Left lung (tissue), 10 donors: Measurements from ENCODE around the gene ZNF487. TPM values are rescaled to one million over a fixed set of nuclear protein-coding genes. Genes with fewer than 3 reads are reported as not detected.

Experiments used
- ATAC-seq: fragments of 200-7000 bp; cut with Tn5 transposase; one replicate; pipeline ENCODE4 v1.9.1; 2020; ENCODE audit warnings: moderate library complexity
- DNase-seq, 4 donors: peaks; one replicate each; pipeline ENCODE4 v3.0.0-alpha.2; 2013 to 2020
- H3K27ac ChIP-seq, 2 donors: fragments of 200-600 bp; sonication (generic) in 1 of 2; one replicate each; pipeline versions ENCODE4 v1.5.0 to v1.8.0; 2020 to 2021
- H3K27me3 ChIP-seq, 2 donors: fragments of 200-600 bp; sonication (generic) in 1 of 2; one replicate each; pipeline versions ENCODE4 v1.5.0 to v1.8.0; 2020 to 2021
- H3K36me3 ChIP-seq, 2 donors: fragments of 200-600 bp; sonication (generic) in 1 of 2; one replicate each; pipeline versions ENCODE4 v1.5.0 to v1.8.0; 2020 to 2021
- H3K4me1 ChIP-seq, 2 donors: fragments of 200-600 bp; one replicate each; pipeline ENCODE4 v1.8.0; 2021
- H3K4me3 ChIP-seq, 2 donors: fragments of 200-600 bp; sonication (generic) in 1 of 2; one replicate each; pipeline versions ENCODE4 v1.5.0 to v1.8.0; 2020 to 2021; ENCODE audit warnings: mild to moderate bottlenecking in 1 of 2
- H3K9me3 ChIP-seq, 2 donors: fragments of 200-600 bp; sonication (generic) in 1 of 2; one replicate each; pipeline versions ENCODE4 v1.5.0 to v1.8.0; 2020 to 2021
- intact Hi-C, 2 donors: fragments of 100-400 bp; cut with DNase I; formaldehyde crosslinking; loops; one replicate each; pipeline versions ENCODE4 v1.11.2 to v1.14.2; 2022
- polyA plus RNA-seq, 6 donors: library from polyadenylated mRNA; unstranded; fragments of 120-200 nt; gene quantifications; one replicate each; pipeline ENCODE4 v1.2.1, GENCODE V29; 2013; ENCODE audit not compliant: insufficient read length in 6 of 6
- total RNA-seq, 2 donors: library from RNA; stranded (reverse); fragmentation: NEBNext Ultra II Directional; extraction: Animal tissue kit (Norgen Biotek cat#: 25700); gene quantifications; one replicate each; pipeline ENCODE4 v1.2.1, GENCODE V29; 2021
- TF ChIP-seq, protein P1 (sequence below), 2 donors: fragments of 200-600 bp; sonication (generic) in 1 of 2; IDR thresholded peaks; one replicate each; pipeline versions ENCODE4 v1.5.0 to v1.8.0; 2021; ENCODE audit warnings: antibody characterized with exemption in 2 of 2
- donor health status: DM: no; HTN: yes; CAD: no.
- donor health status: DM: no; HTN: no; CAD: no.

The ZNF487 gene
- total and polyA plus RNA-seq, 8 donors = 4.4 to 11.3 (median 9.4) TPM

GRCh38 chr10:43403911-43404703 is 32.8 kb upstream of the ZNF487 start:
- Histone ChIP-seq H3K36me3 (peaks cover 0 to 17% of the 10 kb centered on the region in 2 donors), H3K9me3 (no peaks in the 10 kb centered on the region), H3K27ac (peak overlapping the region in 1 of 2 donors; percentile 97), H3K27me3 (no peaks in the 10 kb centered on the region), H3K4me3 (peak overlapping the region in 1 of 2 donors; percentile 75), H3K4me1 (peaks cover 31 to 75% of the 10 kb centered on the region in 2 donors)
- TF ChIP-seq, protein P1, sequence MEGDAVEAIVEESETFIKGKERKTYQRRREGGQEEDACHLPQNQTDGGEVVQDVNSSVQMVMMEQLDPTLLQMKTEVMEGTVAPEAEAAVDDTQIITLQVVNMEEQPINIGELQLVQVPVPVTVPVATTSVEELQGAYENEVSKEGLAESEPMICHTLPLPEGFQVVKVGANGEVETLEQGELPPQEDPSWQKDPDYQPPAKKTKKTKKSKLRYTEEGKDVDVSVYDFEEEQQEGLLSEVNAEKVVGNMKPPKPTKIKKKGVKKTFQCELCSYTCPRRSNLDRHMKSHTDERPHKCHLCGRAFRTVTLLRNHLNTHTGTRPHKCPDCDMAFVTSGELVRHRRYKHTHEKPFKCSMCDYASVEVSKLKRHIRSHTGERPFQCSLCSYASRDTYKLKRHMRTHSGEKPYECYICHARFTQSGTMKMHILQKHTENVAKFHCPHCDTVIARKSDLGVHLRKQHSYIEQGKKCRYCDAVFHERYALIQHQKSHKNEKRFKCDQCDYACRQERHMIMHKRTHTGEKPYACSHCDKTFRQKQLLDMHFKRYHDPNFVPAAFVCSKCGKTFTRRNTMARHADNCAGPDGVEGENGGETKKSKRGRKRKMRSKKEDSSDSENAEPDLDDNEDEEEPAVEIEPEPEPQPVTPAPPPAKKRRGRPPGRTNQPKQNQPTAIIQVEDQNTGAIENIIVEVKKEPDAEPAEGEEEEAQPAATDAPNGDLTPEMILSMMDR (IDR thresholded peaks at IDR 0.05) = no peak
- ATAC-seq = peak; percentile 1
- intact Hi-C loops = no loop called here
- no peak for DNase-seq

DNA sequence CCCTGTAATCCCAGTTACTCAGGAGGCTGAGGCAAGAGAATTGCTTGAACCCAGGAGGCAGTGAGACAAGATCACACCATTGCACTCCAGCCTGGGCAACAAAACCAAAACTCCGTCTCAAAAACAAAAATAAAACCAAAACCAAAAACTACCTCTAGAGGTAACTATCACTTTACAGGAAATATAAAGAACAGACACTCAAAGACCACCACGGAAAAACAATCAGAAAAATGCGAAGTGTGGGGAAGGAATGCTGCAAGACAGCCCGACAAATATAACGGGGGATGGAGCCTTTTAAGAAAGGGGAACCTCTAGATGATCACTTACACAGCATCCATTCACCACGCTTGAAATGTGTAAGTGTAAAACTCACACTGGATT is 32.2 kb upstream of the ZNF487 start:
- Histone ChIP-seq H3K36me3 (peaks cover 0 to 11% of the 10 kb centered on the region in 2 donors), H3K9me3 (no peaks in the 10 kb centered on the region), H3K27ac (peak overlapping the region in 1 of 2 donors; percentile 97), H3K27me3 (no peaks in the 10 kb centered on the region), H3K4me1 (peaks cover 31 to 69% of the 10 kb centered on the region in 2 donors), H3K4me3 (peak overlapping the region in 1 of 2 donors; percentile 75)
- no peak for DNase-seq
- ATAC-seq = no peak
- TF ChIP-seq, protein P1 (IDR thresholded peaks at IDR 0.05) = no peak
- intact Hi-C loops = no loop called here

DNA sequence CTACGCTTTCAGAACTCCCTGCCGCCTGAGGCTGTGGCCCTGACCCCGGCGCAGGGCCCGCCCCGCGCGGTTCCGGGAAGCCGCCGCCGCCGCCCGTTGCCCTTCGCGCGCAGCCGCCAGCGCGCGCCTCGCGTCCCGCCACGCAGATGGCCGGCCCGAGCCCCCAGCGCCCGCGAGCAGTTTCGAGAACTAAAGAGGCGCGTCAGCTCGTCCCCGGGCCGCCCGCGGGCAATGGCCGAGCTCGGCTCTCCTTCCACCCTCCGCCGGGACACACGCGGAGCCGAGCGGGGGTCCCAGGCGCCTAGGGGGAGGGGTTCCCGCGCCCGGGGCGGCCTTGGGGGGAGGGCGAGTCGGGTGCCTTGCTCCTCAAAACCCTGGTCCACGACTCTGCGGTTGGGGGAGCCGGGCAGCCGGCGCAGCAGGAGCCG is 29.7 kb upstream of the ZNF487 start:
- intact Hi-C loops = no loop called here
- no peaks in the 10 kb centered on the region for H3K27me3 ChIP-seq
- ATAC-seq = peak; percentile 20
- DNase-seq = peak; percentile 48 to 93 (median 55)
- H3K4me1 ChIP-seq = peaks cover 20 to 52% of the 10 kb centered on the region in 2 donors
- H3K27ac ChIP-seq = peak overlapping the region; percentile 97 to 99
- H3K9me3 ChIP-seq = no peaks in the 10 kb centered on the region
- H3K4me3 ChIP-seq = peak overlapping the region; percentile 75 to 87
- TF ChIP-seq, protein P1 (IDR thresholded peaks at IDR 0.05) = no peak
- peaks cover 0 to 5% of the 10 kb centered on the region in 2 donors for H3K36me3 ChIP-seq

GRCh38 chr10:43407576-43408330 is 29.2 kb upstream of the ZNF487 start:
- no peaks in the 10 kb centered on the region for H3K27me3 ChIP-seq
- H3K27ac ChIP-seq = peak overlapping the region; percentile 97 to 99
- DNase-seq (peak; percentile 88 to 97 (median 95)), ATAC-seq (peak; percentile 72)
- H3K36me3 ChIP-seq = peaks cover 0 to 5% of the 10 kb centered on the region in 2 donors
- H3K4me1 ChIP-seq = peaks cover 18 to 46% of the 10 kb centered on the region in 2 donors
- intact Hi-C loops = no loop called here
- H3K4me3 ChIP-seq = peak overlapping the region; percentile 75 to 87
- no peaks in the 10 kb centered on the region for H3K9me3 ChIP-seq
- TF ChIP-seq, protein P1 (IDR thresholded peaks at IDR 0.05) = peak; percentile 25 to 42

GRCh38 chr10:43408331-43408709 is 28.6 kb upstream of the ZNF487 start:
- DNase-seq (no peak), ATAC-seq (no peak)
- H3K4me1 ChIP-seq = peaks cover 17 to 40% of the 10 kb centered on the region in 2 donors
- no peaks in the 10 kb centered on the region for H3K27me3 ChIP-seq
- peak overlapping the region; percentile 75 to 87 for H3K4me3 ChIP-seq
- intact Hi-C loops = no loop called here
- H3K27ac ChIP-seq = peak overlapping the region; percentile 97 to 99
- no peaks in the 10 kb centered on the region for H3K9me3 ChIP-seq
- H3K36me3 ChIP-seq = peaks cover 0 to 5% of the 10 kb centered on the region in 2 donors
- TF ChIP-seq, protein P1 (IDR thresholded peaks at IDR 0.05) = no peak
